ENCODE measurements around the gene SSU72.
A peak's percentile ranks its signal among the peaks of the same experiment; 100 is the strongest.
"Not testable (repeated sequence)": the region's sequence is repeated elsewhere in the genome, so short reads cannot be mapped to it uniquely, and the experiment has no call there.

SSU72 gene

DNA sequence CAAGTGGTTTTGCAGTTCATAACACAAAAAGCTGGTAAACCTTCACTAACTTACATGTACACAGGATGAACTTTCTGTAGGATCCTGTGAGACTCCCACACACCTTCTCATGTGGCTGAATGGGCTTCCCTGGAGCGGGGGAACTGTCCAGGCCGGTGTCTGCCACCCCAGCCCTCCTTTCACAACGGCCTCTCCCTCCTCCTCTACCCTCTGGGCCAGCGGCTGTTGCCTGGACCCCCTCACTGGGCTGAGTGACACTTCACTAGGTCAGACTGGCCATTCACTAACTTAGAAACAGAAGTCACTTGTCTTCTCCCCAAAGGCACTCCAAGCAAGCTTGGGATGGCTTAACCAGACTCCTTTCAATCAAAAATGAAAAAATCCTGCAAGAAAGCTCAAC, 16.1 kb downstream of the SSU72 start:
- H3K4me1 ChIP-seq (ENCODE audit: insufficient read depth, low read length, severe bottlenecking) = peaks cover 23% of the 10 kb centered on the region
- no peak overlapping the region for H3K4me2 ChIP-seq (ENCODE audit: low read length)
- peaks cover 23% of the 10 kb centered on the region for H3K36me3 ChIP-seq (ENCODE audit: insufficient read depth, low read length)
- no peak overlapping the region for H2AFZ ChIP-seq (ENCODE audit: low read length)
- no peaks in the 10 kb centered on the region for H3K9me2 ChIP-seq (ENCODE audit: low read depth, low read length)
- peak overlapping the region; percentile 18 for H3K27ac ChIP-seq (ENCODE audit: low read depth, low read length, poor library complexity, severe bottlenecking)
- no peaks in the 10 kb centered on the region for H3F3A ChIP-seq (ENCODE audit: insufficient read depth, low read length)
- no peaks in the 10 kb centered on the region for H3K79me2 ChIP-seq (ENCODE audit: insufficient read depth, low read length)
- TF ChIP-seq, protein P1, sequence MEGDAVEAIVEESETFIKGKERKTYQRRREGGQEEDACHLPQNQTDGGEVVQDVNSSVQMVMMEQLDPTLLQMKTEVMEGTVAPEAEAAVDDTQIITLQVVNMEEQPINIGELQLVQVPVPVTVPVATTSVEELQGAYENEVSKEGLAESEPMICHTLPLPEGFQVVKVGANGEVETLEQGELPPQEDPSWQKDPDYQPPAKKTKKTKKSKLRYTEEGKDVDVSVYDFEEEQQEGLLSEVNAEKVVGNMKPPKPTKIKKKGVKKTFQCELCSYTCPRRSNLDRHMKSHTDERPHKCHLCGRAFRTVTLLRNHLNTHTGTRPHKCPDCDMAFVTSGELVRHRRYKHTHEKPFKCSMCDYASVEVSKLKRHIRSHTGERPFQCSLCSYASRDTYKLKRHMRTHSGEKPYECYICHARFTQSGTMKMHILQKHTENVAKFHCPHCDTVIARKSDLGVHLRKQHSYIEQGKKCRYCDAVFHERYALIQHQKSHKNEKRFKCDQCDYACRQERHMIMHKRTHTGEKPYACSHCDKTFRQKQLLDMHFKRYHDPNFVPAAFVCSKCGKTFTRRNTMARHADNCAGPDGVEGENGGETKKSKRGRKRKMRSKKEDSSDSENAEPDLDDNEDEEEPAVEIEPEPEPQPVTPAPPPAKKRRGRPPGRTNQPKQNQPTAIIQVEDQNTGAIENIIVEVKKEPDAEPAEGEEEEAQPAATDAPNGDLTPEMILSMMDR (IDR thresholded peaks at IDR 0.05; ENCODE audit: low read length) = no peak
- no peak for TF ChIP-seq EZH2 (IDR thresholded peaks at IDR 0.05; ENCODE audit: borderline replicate concordance, low read length)
- H3K4me3 ChIP-seq (ENCODE audit: low read depth, low read length, poor library complexity, severe bottlenecking) = no peak overlapping the region
- H4K20me1 ChIP-seq (ENCODE audit: insufficient read depth, low read length) = no peaks in the 10 kb centered on the region
- H3K9me3 ChIP-seq (ENCODE audit: low read length) = no peaks in the 10 kb centered on the region
- no peak overlapping the region for H3K9ac ChIP-seq (ENCODE audit: low read length)
- H3K27me3 ChIP-seq (ENCODE audit: insufficient read depth, low read length) = no peaks in the 10 kb centered on the region

DNA sequence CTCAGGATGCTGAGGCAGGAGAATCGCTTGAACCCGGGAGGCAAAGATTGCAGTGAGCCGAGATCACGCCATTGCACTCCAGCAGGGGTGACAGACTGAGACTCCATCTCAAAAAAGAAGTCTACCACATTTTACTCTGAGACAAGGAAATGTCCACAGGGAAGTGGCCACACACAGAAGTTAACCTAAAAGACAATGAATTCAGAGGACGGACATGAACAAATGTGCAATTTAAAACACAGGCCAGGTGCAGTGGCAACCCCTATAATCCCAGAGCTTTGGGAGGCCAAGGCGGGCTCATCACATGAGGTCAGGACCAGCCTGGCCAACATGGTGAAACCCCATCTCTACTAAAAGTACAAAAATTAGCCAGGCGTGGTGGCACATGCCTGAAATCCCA, 17.0 kb downstream of the SSU72 start:
- not testable (repeated sequence) for H2AFZ ChIP-seq (ENCODE audit: low read length); H3K4me2 ChIP-seq (ENCODE audit: low read length); H3K27me3 ChIP-seq (ENCODE audit: insufficient read depth, low read length); H3F3A ChIP-seq (ENCODE audit: insufficient read depth, low read length); H3K9me3 ChIP-seq (ENCODE audit: low read length); H3K9ac ChIP-seq (ENCODE audit: low read length); H3K9me2 ChIP-seq (ENCODE audit: low read depth, low read length); H3K4me3 ChIP-seq (ENCODE audit: low read depth, low read length, poor library complexity, severe bottlenecking); H3K79me2 ChIP-seq (ENCODE audit: insufficient read depth, low read length); H4K20me1 ChIP-seq (ENCODE audit: insufficient read depth, low read length); H3K27ac ChIP-seq (ENCODE audit: low read depth, low read length, poor library complexity, severe bottlenecking)
- H3K4me1 ChIP-seq (ENCODE audit: insufficient read depth, low read length, severe bottlenecking) = peaks cover 23% of the 10 kb centered on the region
- peaks cover 14% of the 10 kb centered on the region for H3K36me3 ChIP-seq (ENCODE audit: insufficient read depth, low read length)

DNA sequence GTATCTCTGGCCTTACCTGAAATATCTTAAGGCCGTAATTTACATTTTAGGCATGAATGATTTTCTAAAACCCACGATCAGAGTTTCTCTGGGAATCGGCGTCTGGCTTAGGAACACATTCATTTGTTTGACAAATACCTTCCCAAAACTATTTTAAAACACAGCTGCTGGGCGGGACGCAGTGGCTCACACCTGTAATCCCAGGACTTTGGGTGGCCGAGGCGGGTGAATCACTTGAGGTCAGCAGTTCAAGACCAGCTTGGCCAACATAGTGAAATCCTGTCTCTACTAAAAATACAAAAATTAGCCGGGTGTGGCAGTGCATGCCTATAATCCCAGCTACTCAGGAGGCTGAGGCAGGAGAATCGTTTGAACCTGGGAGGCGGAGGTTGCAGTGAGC, 17.7 kb downstream of the SSU72 start:
- H3K9ac ChIP-seq (ENCODE audit: low read length); H3K27me3 ChIP-seq (ENCODE audit: insufficient read depth, low read length); H3K4me3 ChIP-seq (ENCODE audit: low read depth, low read length, poor library complexity, severe bottlenecking); H3K27ac ChIP-seq (ENCODE audit: low read depth, low read length, poor library complexity, severe bottlenecking); H3K9me2 ChIP-seq (ENCODE audit: low read depth, low read length); H3F3A ChIP-seq (ENCODE audit: insufficient read depth, low read length); H4K20me1 ChIP-seq (ENCODE audit: insufficient read depth, low read length); H2AFZ ChIP-seq (ENCODE audit: low read length); H3K79me2 ChIP-seq (ENCODE audit: insufficient read depth, low read length); H3K9me3 ChIP-seq (ENCODE audit: low read length); H3K4me2 ChIP-seq (ENCODE audit: low read length); H3K36me3 ChIP-seq (ENCODE audit: insufficient read depth, low read length): not testable (repeated sequence)
- peaks cover 23% of the 10 kb centered on the region for H3K4me1 ChIP-seq (ENCODE audit: insufficient read depth, low read length, severe bottlenecking)

DNA sequence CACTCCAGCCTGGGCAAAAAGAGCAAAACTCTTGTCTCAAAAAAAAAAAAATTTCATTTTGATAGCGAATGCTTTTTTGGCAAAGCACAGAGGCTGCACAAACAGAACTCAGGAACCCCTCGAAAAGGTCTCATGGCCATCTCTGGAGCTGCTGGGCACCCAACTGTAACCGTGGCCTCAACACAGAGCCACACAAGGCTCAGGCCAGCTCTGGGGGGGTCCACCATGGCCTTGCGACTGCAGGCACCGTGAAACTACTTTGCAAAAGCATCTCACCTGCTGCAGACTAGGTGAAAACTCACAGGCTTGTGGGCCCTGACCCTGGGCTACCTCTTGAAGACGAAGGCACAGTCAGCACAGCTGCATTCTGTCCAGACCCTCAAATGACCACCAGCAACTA, 18.2 kb downstream of the SSU72 start:
- no peak for TF ChIP-seq EZH2 (IDR thresholded peaks at IDR 0.05; ENCODE audit: borderline replicate concordance, low read length)
- TF ChIP-seq, protein P1 (IDR thresholded peaks at IDR 0.05; ENCODE audit: low read length) = no peak
- Histone ChIP-seq H3K9me3 (ENCODE audit: low read length) (no peaks in the 10 kb centered on the region), H3K9me2 (ENCODE audit: low read depth, low read length) (no peaks in the 10 kb centered on the region), H3K4me2 (ENCODE audit: low read length) (no peak overlapping the region), H3K4me1 (ENCODE audit: insufficient read depth, low read length, severe bottlenecking) (peaks cover 23% of the 10 kb centered on the region), H2AFZ (ENCODE audit: low read length) (no peak overlapping the region), H3K36me3 (ENCODE audit: insufficient read depth, low read length) (peaks cover 2% of the 10 kb centered on the region; the same call in 1 of the 2 replicates), H3K27ac (ENCODE audit: low read depth, low read length, poor library complexity, severe bottlenecking) (no peak overlapping the region), H3K27me3 (ENCODE audit: insufficient read depth, low read length) (no peaks in the 10 kb centered on the region), H3K79me2 (ENCODE audit: insufficient read depth, low read length) (no peaks in the 10 kb centered on the region), H3K9ac (ENCODE audit: low read length) (no peak overlapping the region), H3F3A (ENCODE audit: insufficient read depth, low read length) (no peaks in the 10 kb centered on the region), H4K20me1 (ENCODE audit: insufficient read depth, low read length) (no peaks in the 10 kb centered on the region), H3K4me3 (ENCODE audit: low read depth, low read length, poor library complexity, severe bottlenecking) (no peak overlapping the region)

Measured in OCI-LY1 (cell line).